ENCODE measurements around the gene MRTO4. TPM values are rescaled to one million over a fixed set of nuclear protein-coding genes. Genes with fewer than 3 reads are reported as not detected.
"Not testable (repeated sequence)": the region's sequence is repeated elsewhere in the genome, so short reads cannot be mapped to it uniquely, and the experiment has no call there.

The MRTO4 gene
- total RNA-seq, 1 experiment from 2014 or later: 145 TPM

- Histone ChIP-seq H3K36me3 (ENCODE audit: insufficient read depth, low read length, poor library complexity, severe bottlenecking) (peaks cover 5% of the 10 kb centered on the region), H3K4me3 (ENCODE audit: low read depth, low read length, poor library complexity, severe bottlenecking) (no peak overlapping the region), H3K9me3 (ENCODE audit: low read depth, low read length, poor library complexity, severe bottlenecking) (peaks cover 28% of the 10 kb centered on the region), H3K27me3 (replicated peaks; ENCODE audit: insufficient read depth, low read depth, low read length, poor library complexity) (no peaks in the 10 kb centered on the region), H3K4me1 (ENCODE audit: insufficient read depth, low read length, poor library complexity, severe bottlenecking) (no peaks in the 10 kb centered on the region), H3K27ac (ENCODE audit: low read depth, low read length, poor library complexity, severe bottlenecking) (no peak overlapping the region)
- ChIA-PET POLR2A (ENCODE audit: low non-redundant PET) (no interaction called here), CTCF (no interaction called here)
- TF ChIP-seq EZH2 (IDR thresholded peaks at IDR 0.05; ENCODE audit: borderline replicate concordance, low read depth, low read length, poor library complexity, severe bottlenecking): no peak
- no peak for TF ChIP-seq CTCF (conservative IDR thresholded peaks at IDR 0.05; ENCODE audit: low read depth, low read length)
- no TSS peak for BruUV-seq (replicated peaks)
- intact Hi-C loops (cut with micrococcal nuclease; ENCODE audit: unreplicated experiment): no loop called here
- no peak for DNase-seq (ENCODE audit: low spot score)
Observed at GRCh38 chr1:19294638-19295037, 43.0 kb downstream of the MRTO4 start.

- no TSS peak for BruUV-seq (replicated peaks)
- intact Hi-C loops (cut with micrococcal nuclease; ENCODE audit: unreplicated experiment): no loop called here
- no peak overlapping the region for H3K27ac ChIP-seq (ENCODE audit: low read depth, low read length, poor library complexity, severe bottlenecking)
- peaks cover 3% of the 10 kb centered on the region for H3K9me3 ChIP-seq (ENCODE audit: low read depth, low read length, poor library complexity, severe bottlenecking)
- TF ChIP-seq CTCF (conservative IDR thresholded peaks at IDR 0.05; ENCODE audit: low read depth, low read length): no peak
- no peak for TF ChIP-seq EZH2 (IDR thresholded peaks at IDR 0.05; ENCODE audit: borderline replicate concordance, low read depth, low read length, poor library complexity, severe bottlenecking)
- H3K4me3 ChIP-seq (ENCODE audit: low read depth, low read length, poor library complexity, severe bottlenecking): no peak overlapping the region
- peaks cover 19% of the 10 kb centered on the region for H3K36me3 ChIP-seq (ENCODE audit: insufficient read depth, low read length, poor library complexity, severe bottlenecking)
- CTCF ChIA-PET: no interaction called here
- POLR2A ChIA-PET (ENCODE audit: low non-redundant PET): no interaction called here
- no peaks in the 10 kb centered on the region for H3K4me1 ChIP-seq (ENCODE audit: insufficient read depth, low read length, poor library complexity, severe bottlenecking)
- no peaks in the 10 kb centered on the region for H3K27me3 ChIP-seq (replicated peaks; ENCODE audit: insufficient read depth, low read depth, low read length, poor library complexity)
- no peak for DNase-seq (ENCODE audit: low spot score)
Observed at GRCh38 chr1:19300211-19300610, 48.6 kb downstream of the MRTO4 start.

GRCh38 chr1:19304081-19304480 is 52.5 kb downstream of the MRTO4 start:
- POLR2A ChIA-PET (ENCODE audit: low non-redundant PET); H3K4me3 ChIP-seq (ENCODE audit: low read depth, low read length, poor library complexity, severe bottlenecking); DNase-seq (ENCODE audit: low spot score); H3K27ac ChIP-seq (ENCODE audit: low read depth, low read length, poor library complexity, severe bottlenecking); H3K9me3 ChIP-seq (ENCODE audit: low read depth, low read length, poor library complexity, severe bottlenecking); BruUV-seq (replicated peaks); H3K27me3 ChIP-seq (replicated peaks; ENCODE audit: insufficient read depth, low read depth, low read length, poor library complexity); H3K4me1 ChIP-seq (ENCODE audit: insufficient read depth, low read length, poor library complexity, severe bottlenecking); intact Hi-C loops (cut with micrococcal nuclease; ENCODE audit: unreplicated experiment); CTCF ChIA-PET: not testable (repeated sequence)
- peaks cover 48% of the 10 kb centered on the region for H3K36me3 ChIP-seq (ENCODE audit: insufficient read depth, low read length, poor library complexity, severe bottlenecking)

DNA sequence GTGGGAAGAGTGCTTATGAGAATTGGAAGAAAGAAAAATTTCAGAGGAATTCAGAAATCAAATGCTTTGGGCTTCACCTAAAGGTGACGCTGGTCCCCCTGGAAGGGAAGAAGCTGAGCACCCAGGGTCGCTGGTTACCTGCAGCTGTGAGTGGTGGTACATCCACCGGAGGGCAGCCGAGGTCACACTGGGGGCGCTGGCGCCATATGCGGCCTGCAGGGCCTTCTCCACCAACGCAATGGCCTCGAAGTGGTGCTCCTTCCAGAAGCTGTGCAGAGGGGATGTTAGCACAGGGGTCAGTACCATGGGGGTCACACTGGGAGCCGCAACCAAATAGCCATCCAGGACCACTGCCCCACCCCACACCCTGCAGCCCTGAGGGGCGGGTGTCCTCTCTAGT is 54.3 kb downstream of the MRTO4 start:
- Histone ChIP-seq H3K36me3 (ENCODE audit: insufficient read depth, low read length, poor library complexity, severe bottlenecking) (peaks cover 48% of the 10 kb centered on the region), H3K4me1 (ENCODE audit: insufficient read depth, low read length, poor library complexity, severe bottlenecking) (peaks cover 5% of the 10 kb centered on the region), H3K9me3 (ENCODE audit: low read depth, low read length, poor library complexity, severe bottlenecking) (no peaks in the 10 kb centered on the region), H3K27me3 (replicated peaks; ENCODE audit: insufficient read depth, low read depth, low read length, poor library complexity) (no peaks in the 10 kb centered on the region), H3K4me3 (ENCODE audit: low read depth, low read length, poor library complexity, severe bottlenecking) (no peak overlapping the region), H3K27ac (ENCODE audit: low read depth, low read length, poor library complexity, severe bottlenecking) (no peak overlapping the region)
- intact Hi-C loops (cut with micrococcal nuclease; ENCODE audit: unreplicated experiment): no loop called here
- no TSS peak for BruUV-seq (replicated peaks)
- TF ChIP-seq CTCF (conservative IDR thresholded peaks at IDR 0.05; ENCODE audit: low read depth, low read length) (no peak), EZH2 (IDR thresholded peaks at IDR 0.05; ENCODE audit: borderline replicate concordance, low read depth, low read length, poor library complexity, severe bottlenecking) (no peak)
- DNase-seq (ENCODE audit: low spot score): no peak
- ChIA-PET POLR2A (ENCODE audit: low non-redundant PET) (no interaction called here), CTCF (no interaction called here)
